Hindlimb muscle (tissue), 1 donor: ENCODE measurements around the gene LEPROT. TPM values are rescaled to one million over a fixed set of nuclear protein-coding genes. Genes with fewer than 3 reads are reported as not detected.

Source experiments
- DNase-seq: peaks from one replicate; pipeline ENCODE4 v3.0.0-alpha.2; 2013
- polyA plus RNA-seq: library from polyadenylated mRNA; unstranded; fragments of 120-200 nt; gene quantifications from one replicate; pipeline ENCODE4 v1.2.1, GENCODE V29; 2013; ENCODE audit not compliant: insufficient read length

LEPROT gene
- polyA plus RNA-seq, 1 donor: 57.3 TPM

- DNase-seq: no peak
Observed at GRCh38 chr1:65412984-65413375, 7.5 kb upstream of the LEPROT start.

- DNase-seq: no peak
Observed at GRCh38 chr1:65414538-65414937, 5.9 kb upstream of the LEPROT start.

GRCh38 chr1:65416767-65417166 is 3.7 kb upstream of the LEPROT start:
- no peak for DNase-seq

GRCh38 chr1:65417729-65418128 is 2.7 kb upstream of the LEPROT start:
- DNase-seq: no peak

- DNase-seq: no peak
Observed at GRCh38 chr1:65418522-65419185, 1.8 kb upstream of the LEPROT start.

GRCh38 chr1:65419681-65420589 is 533 bp upstream of the LEPROT start:
- DNase-seq: peak; percentile 96

GRCh38 chr1:65421351-65422025 is 1.0 kb downstream of the LEPROT start:
- DNase-seq: peak; percentile 5

- DNase-seq: no peak
Observed at GRCh38 chr1:65422241-65423203, 2.1 kb downstream of the LEPROT start.

- DNase-seq: no peak
Observed at GRCh38 chr1:65423884-65424572, 3.6 kb downstream of the LEPROT start.

GRCh38 chr1:65424573-65424889 is 4.1 kb downstream of the LEPROT start:
- no peak for DNase-seq

GRCh38 chr1:65425006-65425405 is 4.5 kb downstream of the LEPROT start:
- no peak for DNase-seq

GRCh38 chr1:65425697-65426096 is 5.2 kb downstream of the LEPROT start:
- DNase-seq: no peak

- no peak for DNase-seq
Observed at GRCh38 chr1:65429078-65429477, 8.6 kb downstream of the LEPROT start.

- DNase-seq: no peak
Observed at GRCh38 chr1:65429806-65430205, 9.3 kb downstream of the LEPROT start.

- peak; percentile 32 for DNase-seq
Observed at GRCh38 chr1:65431111-65431705, 10.7 kb downstream of the LEPROT start.

- no peak for DNase-seq
Observed at GRCh38 chr1:65432918-65433317, 12.4 kb downstream of the LEPROT start.

- peak; percentile 9 for DNase-seq
Observed at GRCh38 chr1:65434255-65434654, 13.8 kb downstream of the LEPROT start.

- no peak for DNase-seq
Observed at GRCh38 chr1:65434760-65435159, 14.3 kb downstream of the LEPROT start.

GRCh38 chr1:65435987-65436386 is 15.5 kb downstream of the LEPROT start:
- DNase-seq: peak; percentile 20

- no peak for DNase-seq
Observed at GRCh38 chr1:65437616-65438015, 17.1 kb downstream of the LEPROT start.

- DNase-seq: no peak
Observed at GRCh38 chr1:65440322-65440900, 19.9 kb downstream of the LEPROT start.
